Left hindlimb (tissue), 1 donor: Measurements from ENCODE around the gene ZFYVE28.
"Not testable (repeated sequence)": the region's sequence is repeated elsewhere in the genome, so short reads cannot be mapped to it uniquely, and the experiment has no call there.

Source experiments
- DNase-seq: peaks from one replicate; pipeline ENCODE4 v3.0.0-alpha.2; 2018

ZFYVE28 gene

GRCh38 chr4:2446656-2447564 lies 28.5 kb upstream of the ZFYVE28 start:
- no peak for DNase-seq

DNA sequence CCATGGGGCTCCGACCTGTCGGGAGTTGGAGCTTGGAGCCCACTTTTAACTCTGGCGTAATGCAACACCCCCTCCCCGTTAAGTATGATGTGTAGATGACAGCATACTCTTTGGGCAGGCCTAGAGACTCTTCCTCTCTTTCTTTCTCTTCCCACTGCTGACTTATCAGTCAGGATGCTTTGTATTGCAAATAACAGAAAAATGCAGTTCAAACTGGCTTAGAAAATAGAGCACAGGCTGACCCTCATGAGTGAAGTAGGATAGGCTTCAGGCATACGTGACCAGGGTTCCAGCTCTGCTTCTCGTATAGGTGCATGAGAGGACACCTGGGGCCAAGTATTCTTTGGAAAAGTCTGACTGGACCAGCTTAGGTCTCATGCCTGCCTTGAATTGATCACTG lies 27.1 kb upstream of the ZFYVE28 start:
- no peak for DNase-seq

- DNase-seq, result no peak
Measured at GRCh38 chr4:2445130-2445529, 26.7 kb upstream of the ZFYVE28 start.

DNA sequence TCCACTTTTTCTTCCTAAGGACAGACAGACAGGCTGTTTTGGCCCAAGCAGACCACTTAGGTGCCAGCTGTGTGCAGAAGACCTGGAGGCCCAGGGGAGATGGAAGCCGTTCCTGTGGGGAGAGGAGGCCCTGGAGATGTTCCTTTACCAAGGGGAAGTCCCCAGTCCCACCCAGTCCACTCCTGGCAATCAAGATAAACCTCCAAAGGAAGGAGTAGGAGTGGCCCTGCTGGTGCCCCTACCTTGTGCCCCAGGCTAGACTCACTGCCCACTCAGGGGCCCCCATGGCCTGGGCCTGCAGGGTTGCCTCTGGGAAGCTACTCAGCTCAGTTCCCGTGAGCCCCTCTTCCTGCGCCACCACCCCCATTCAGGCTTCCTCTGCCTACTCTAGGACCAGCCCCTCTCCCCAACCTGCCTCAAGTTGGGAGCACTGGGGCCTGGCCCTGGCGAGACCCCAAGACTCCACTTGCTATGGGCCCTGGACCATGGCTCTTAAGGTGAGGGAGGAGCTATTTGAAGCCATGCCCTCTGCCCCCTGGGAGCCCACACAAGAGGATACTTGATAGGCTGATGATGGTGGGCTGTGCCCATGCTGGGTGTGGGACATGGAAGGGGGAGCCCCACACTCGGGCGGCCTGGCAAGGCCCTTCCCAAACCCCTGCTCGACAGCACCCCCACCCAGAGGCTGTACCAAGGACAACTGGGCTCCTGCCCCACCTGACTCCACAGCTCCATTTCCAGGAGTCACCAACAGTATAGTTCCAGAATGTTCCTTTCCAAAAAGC lies 25.7 kb upstream of the ZFYVE28 start:
- DNase-seq, result no peak

GRCh38 chr4:2443061-2443730 lies 24.8 kb upstream of the ZFYVE28 start:
- DNase-seq, result no peak

DNA sequence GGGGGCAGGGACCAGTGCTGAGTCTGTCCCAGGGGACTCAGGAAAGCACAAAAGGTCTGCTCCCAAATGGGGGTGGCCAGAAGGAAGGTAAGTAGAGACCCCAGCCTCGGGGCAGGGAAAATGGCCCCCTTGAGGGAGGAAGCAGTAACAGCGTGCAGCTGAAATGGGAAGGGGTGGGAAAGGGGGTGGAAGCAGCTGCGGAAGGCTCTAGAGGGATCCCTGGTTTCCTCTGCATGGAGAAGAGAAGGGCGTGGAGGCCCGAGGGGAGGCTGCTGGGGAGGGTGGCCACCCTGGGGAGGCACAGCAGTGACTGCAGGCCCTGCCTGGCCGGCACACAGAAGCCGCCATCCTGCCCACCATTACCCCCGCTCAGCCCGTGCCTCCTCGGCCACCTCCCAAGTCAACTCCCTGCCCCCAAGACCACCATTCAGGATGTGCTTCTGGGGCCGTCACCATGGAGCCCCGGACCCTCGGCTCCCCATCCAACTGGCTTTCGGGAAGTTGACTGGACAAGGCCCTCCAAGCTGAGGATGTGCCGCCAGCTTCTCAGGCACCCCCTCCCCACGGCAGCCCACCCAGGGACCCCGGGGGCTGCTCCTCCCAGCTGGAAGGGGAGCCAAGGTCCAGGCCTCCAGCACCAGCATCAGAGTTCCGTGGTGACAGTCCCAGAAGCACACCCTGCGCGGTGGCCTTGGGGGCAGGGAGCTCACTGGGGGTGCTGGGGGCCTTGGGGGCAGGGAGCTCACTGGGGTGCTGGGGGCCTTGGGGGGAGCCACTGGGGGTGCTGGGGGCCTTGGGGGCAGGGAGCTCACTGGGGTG lies 23.9 kb upstream of the ZFYVE28 start:
- no peak for DNase-seq

- no peak for DNase-seq
Measured at GRCh38 chr4:2441393-2442174, 23.1 kb upstream of the ZFYVE28 start.

DNA sequence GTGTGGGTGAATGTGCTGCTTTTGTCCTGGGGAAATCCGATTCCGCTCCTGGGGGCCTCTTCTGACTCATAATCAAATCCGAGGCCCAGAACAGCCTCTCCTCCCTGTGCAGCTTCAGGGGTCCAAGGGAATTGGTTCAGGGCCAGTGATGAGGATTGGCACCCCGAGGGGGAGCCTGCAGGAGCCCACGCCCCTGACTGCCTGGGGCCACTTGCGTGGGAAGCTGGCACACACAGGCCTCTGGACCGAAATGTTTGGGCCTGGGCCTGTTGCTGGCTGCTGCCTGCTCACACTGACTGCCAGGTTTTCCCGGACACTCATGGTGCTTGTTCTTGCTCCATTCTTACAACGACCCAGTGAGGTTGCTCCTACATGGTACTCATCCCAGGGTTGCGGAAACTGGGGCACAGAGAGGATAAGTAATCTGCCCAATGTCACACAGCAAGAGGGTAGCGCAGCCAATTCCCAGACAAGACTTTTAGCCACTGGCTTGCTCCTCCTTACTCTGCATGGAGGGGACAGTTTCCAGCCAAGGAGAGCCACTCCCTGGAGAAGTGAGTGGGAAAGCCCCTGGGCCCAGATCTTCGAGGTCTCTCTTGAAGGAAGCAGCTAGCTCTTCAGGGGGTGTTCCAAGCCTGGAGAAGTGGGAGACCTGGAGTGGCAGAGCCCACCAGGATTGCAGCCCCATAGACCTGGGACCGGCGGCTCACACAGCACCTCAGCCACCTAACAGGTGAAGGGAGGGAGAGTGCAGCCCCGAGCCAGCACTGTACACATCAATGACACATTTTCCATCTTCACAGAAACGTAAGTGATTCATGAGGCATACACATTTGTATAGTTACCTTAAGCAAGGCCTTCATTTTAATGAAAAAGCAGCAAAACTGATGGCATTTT lies 20.6 kb upstream of the ZFYVE28 start:
- no peak for DNase-seq

DNA sequence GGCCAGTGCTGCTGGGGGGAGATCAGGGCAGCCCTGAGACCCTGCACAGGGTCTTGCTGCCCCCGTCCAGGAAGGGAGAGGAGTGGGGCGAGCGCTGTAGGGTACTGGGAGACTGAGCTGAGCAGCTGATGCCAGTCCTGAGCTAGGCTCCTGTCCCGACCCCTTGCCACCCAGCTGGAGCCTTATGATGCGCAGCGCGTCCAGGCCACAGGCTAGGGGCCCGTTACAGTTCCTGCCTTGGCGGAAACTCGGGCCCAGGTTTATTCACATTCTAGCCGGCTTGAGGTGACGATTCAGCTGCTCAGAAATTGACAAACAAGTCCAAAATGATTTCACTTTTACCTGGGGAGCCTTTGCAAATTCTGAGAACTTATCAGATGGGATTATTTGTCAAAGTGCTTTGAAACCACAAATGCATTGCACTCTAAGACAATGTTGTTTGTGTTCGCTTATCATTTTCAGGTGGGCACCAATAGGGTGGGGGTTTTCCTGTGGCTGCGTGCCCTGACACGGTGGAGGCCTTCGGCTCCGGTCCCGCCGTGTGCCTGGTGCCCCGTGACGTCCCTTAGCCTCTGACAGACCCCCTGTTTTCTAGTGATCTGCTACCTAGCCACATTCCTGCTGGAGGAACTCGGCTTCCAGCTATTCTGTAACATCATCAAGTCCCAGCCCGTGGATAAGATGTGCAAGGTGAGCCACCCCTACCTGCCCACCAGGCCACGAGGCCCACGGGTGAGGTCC lies 19.2 kb upstream of the ZFYVE28 start:
- DNase-seq, result no peak

DNA sequence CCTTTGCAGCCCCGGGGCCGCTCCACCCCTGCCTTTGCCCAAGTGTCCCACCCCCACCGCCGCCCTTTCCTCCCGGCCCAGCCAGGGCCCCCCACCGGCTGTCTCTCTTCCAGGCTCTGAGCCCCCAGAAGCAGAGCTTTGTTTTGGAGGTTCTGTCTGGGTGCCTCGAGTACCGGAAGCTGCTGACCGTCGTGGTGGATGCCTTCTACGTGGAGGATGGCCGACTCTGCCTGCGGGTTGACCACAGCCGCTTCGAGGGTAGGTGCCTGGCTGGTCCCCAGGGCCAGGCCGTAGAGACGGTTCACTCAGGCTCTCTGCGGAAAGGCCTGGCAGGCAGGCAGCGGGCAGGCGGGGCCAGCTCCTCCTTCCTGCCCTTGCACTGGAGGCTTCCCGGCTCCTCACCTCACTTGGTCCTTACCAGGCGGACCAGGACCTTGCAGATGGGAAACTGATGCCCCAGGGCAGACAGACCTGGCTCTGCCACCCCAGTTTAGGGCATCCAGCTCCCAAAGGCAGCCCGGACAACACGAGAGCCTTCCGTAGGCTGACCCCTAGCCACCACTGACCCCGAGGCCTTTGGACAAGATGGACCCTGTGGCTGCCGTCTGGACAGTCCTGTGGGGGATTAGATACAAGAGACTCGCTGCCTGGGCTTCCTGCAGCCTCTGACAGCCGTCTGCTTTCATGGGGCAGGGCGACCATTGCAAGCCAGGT lies 18.5 kb upstream of the ZFYVE28 start:
- DNase-seq, result no peak

- no peak for DNase-seq
Measured at GRCh38 chr4:2436301-2436700, 17.9 kb upstream of the ZFYVE28 start.

- no peak for DNase-seq
Measured at GRCh38 chr4:2434420-2434819, 16.0 kb upstream of the ZFYVE28 start.

DNA sequence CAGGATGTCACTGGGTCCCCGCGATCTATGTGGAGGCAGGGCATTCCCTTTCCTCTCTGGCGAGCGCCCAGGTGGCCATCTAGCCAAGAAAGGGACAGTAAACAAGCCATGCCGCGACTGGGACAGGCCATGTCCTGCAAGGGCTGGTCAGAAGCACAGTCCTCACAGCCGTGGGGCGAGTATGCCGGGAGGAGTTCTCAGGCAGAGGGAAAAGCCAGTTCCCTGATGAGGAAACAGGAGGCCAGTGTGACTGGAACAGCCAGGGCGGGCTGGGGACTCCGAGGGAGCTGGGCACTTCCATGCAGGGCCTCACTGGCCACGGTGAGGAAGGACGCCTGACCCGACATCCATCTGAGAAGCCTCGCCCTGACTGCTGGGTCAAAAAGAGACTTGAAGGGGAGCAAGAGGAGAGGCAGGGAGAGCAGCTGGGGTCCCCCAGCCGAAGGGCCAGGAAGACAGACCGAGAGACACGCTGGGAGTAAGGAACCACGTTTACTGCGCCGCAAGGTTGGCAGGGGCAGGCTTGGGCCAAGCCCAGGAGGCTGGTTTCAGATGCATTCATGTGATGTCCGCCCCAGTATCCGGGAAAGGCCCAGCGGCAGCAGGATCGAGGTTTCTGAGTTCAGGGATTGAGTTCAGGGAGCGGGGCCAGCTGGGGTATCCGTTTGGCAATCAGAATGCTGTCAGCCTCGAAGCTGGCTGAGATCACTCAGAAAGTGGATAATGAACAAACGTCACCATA lies 15.3 kb upstream of the ZFYVE28 start:
- no peak for DNase-seq

- no peak for DNase-seq
Measured at GRCh38 chr4:2432991-2433530, 14.6 kb upstream of the ZFYVE28 start.

GRCh38 chr4:2432004-2432403 lies 13.6 kb upstream of the ZFYVE28 start:
- no peak for DNase-seq

DNA sequence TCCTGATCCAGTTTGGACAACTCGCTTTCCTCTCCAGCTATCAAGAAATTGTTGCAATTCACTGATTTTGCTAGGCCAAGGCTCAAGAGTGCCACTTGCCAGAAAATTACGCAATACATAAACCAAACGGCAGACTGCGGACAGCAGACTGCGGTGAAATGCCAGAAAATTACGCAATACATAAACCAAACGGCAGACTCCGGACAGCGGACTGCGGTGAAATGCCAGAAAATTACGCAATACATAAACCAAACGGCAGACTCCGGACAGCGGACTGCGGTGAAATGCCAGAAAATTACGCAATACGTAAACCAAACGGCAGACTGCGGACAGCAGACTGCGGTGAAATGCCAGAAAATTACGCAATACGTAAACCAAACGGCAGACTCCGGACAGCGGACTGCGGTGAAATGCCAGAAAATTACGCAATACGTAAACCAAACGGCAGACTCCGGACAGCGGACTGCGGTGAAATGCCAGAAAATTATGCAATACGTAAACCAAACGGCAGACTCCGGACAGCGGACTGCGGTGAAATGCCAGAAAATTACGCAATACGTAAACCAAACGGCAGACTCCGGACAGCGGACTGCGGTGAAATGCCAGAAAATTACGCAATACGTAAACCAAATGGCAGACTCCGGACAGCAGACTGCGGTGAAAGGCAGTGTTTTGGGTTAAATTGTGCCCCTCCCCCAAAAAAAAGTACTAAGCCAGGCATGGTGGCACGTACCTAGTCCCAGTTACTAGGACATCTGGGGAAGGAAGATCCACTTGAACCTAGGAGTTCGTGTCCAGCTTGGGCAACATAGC lies 11.7 kb upstream of the ZFYVE28 start:
- not testable (repeated sequence) for DNase-seq

DNA sequence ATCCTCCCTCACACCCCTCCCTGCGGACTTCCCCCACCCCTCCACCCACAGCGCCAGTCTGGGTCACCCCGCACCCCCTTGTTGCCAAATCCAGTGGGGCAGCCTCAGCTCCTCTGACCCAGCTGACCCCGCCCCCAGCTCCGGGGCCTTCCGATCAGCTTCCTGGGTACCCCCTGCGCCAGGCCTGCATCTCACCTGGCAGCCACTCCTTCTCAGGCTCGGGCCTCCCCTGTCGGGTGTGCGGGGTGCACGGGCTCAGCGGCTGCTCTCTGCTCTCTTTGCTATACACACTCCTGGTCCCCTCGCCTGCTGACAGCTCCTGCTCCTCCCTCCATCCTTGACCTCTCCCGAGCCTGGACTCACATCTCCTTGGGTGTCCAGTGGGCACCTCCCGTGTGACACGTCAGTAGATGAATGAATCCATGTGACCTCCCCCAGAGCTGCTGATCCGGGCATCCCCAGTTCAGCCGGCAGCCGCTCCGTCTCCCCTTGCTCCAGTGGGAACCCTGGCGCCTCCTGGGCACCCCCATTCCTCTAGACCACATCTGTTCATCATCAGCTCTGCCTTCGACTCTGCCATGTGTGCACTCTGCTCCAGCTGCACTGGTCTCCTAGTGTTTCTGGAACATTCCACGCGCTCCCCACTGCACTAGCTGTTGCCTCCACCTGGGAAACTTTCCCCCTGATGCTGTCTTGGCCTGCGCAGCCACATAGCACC lies 10.2 kb upstream of the ZFYVE28 start:
- no peak for DNase-seq
